ENCODE measurements around the gene PTPRN2.
"Not testable (repeated sequence)": the region's sequence is repeated elsewhere in the genome, so short reads cannot be mapped to it uniquely, and the experiment has no call there.

PTPRN2 gene

GRCh38 chr7:157791666-157792065 lies 796.0 kb downstream of the PTPRN2 start:
- no peak for DNase-seq (ENCODE audit: low read depth)

DNA sequence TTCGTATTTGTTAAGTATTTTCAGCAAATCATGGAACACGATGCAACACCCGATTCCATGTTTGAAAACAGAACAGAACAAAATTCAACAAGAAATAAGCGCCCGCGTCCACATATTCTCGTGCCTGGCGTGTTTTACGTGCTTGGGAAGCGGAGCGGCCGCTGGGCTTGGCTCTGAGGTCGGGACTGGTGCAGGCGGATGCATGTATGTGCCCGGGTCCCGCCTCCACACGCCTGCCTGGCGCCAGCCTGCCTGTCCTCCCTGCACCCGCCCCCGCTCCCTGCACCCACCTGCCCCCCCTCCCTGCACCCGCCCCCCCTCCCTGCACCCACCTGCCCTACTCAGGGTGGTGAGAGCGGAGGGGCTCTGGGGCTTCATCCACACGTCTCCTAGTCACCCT lies 796.4 kb downstream of the PTPRN2 start:
- no peak for DNase-seq (ENCODE audit: low read depth)

DNA sequence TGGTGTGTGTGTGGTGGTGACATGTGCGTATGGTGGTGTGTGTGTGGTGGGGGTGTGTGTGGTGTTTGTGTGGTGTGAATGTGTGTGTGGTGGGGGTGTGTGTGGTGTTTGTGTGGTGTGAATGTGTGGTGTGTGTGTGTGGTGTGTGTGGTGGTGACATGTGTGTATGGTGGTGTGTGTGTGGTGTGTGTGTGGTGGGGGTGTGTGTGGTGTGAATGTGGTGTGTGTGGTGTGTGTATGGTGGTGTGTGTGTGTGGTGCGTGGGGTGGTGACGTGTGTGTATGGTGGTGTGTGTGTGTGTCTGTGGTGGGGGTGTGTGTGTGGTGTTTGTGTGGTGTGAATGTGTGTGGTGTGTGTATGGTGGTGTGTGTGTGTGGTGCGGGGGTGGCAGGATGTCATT lies 797.7 kb downstream of the PTPRN2 start:
- no peak for DNase-seq (ENCODE audit: low read depth)

GRCh38 chr7:157789094-157789493 lies 798.5 kb downstream of the PTPRN2 start:
- no peak for DNase-seq (ENCODE audit: low read depth)

- no peak for DNase-seq (ENCODE audit: low read depth)
Observed at GRCh38 chr7:157788573-157788972, 799.0 kb downstream of the PTPRN2 start.

DNA sequence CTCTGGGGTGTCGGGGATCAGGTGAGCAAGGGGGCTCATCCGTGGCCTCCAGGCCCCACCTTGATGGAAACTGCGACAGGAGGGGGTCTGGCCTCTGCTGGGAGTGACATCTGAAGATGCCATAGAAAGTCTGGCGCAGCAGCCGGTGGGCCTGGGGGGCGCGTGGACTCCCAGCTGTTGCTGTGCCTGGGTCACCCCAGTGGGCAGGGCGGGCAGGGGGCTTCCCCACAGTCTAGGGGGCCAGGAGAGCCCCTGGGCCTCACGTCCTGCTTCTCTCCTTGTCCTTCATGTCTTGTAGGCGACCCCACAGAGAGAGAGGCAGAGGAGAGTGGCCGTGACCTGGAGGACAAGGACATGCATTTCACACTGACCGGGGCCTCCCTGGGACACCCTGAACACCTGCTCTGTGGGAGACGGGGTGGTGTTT lies 800.3 kb downstream of the PTPRN2 start:
- no peak for DNase-seq (ENCODE audit: low read depth)

DNA sequence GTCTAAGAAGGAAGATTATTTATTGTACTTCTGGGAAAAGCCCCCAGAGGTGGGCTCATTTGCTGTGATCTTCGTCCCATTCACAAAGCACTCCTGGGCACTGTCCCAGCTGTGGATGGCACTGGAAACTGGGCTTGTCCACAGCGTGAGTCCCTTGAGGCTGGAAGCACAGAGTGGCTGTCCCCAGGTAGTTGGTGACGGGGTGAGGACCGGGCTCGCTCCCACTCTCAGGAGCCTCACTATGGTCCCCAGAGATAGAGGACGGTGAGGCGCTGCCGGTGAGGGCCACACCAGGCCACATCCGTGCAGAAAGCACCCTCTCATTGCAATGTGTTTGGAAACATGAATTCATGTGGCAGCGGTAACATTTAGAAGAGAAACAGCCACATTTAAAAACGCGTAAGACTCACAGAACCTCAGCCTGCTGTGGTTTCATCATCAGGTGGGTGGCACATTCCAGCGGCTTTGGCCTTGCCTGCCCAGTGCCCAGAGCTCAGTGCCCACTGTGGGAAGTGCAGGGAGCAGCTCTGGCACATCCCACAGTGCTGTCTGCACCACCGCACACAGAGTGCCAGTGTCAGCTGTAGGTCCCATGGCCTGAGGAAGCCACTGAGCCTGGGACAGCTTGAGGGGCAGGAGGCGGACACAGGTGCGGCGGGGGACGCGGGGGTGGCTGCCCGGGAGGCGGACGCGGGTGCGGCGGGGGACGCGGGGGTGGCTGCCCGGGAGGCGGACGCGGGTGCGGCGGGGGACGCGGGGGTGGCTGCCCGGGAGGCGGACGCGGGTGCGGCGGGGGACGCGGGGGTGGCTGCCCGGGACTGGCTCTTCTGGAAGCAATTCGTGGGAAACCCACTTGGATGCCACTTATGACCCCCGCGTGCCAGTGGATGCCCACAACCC lies 801.0 kb downstream of the PTPRN2 start:
- no peak for DNase-seq (ENCODE audit: low read depth)

- no peak for DNase-seq (ENCODE audit: low read depth)
Observed at GRCh38 chr7:157785486-157786186, 802.0 kb downstream of the PTPRN2 start.

DNA sequence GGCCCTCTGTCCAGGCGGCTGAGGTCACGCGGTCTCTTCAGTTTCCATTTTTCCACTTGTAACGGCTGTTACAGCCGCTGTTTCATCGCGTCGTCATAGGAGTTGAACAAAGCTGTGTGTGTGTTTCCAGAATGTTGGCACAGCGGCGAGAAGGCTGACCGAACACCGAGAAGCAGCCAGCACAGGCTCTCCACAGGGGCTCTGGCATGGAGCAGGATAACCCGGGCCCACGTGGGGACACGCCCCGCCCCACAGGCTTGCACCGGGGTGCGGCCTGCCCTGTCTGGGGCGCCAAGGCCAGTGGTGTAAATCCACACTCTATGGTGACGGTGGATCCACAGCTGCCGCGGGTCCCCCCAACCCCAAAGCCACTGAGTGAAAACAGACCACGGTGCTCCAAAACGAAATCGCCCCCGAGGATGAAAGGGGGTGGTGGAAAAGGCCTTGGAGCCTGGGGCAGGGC lies 802.6 kb downstream of the PTPRN2 start:
- no peak for DNase-seq (ENCODE audit: low read depth)

GRCh38 chr7:157784041-157784835 lies 803.4 kb downstream of the PTPRN2 start:
- no peak for DNase-seq (ENCODE audit: low read depth)

DNA sequence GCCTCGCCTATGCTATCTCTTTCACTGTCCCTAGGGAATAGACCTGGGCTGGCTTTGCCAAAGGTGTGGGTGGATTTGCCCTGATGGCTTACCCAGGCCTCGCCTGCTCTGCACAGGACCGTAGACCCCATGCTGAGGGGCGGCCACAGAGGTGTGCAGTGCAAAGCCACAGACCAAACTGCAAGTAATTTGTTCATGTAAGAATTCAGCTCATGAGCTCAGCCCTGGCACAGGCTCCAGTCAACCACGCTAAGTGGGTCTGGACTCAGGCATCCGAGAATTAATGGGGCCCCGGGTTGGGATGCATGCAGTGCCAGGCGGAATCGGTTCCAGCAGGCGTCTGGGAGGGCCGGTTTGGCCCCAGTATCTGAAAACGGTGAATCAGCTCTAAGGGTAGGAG lies 805.6 kb downstream of the PTPRN2 start:
- no peak for DNase-seq (ENCODE audit: low read depth)

DNA sequence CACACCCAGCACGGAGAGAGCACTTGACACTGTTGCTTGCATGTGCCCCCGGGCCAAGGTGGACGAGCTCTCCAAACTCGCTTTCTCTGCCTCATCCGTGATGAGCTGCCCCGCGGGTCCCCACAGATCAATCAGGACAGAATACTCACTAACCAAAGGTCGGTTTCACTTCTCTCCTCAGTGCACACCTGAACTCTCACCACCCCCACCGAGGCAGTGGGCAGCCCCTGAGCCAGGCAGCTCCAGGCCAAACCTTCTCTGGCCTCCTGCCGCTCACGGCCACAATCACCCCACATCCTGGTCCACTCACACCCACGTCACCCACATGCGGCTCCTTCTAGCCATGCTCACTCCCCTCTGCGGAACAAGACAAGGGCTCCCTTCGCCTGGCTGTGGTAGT lies 806.9 kb downstream of the PTPRN2 start:
- DNase-seq (ENCODE audit: low read depth), result no peak

DNA sequence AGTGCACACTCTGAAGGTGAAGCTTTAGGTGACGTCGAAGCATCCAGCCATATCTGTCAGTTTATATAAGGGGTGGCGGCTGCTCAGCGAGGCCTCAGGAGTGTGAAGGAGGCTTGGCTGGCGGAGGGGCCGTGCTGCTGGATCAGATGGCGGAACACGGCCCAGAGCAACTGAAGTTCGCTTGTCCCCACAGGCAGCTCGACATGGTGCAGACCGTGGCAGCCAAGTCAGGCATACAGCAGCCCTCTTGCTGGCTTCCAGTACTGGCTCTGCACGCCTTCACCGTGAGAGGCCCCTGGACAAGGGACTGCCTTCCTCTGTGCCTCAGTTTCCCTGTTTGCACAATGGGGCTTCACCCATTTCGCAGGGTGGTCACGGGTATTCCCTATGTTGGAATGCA lies 807.3 kb downstream of the PTPRN2 start:
- no peak for DNase-seq (ENCODE audit: low read depth)

DNA sequence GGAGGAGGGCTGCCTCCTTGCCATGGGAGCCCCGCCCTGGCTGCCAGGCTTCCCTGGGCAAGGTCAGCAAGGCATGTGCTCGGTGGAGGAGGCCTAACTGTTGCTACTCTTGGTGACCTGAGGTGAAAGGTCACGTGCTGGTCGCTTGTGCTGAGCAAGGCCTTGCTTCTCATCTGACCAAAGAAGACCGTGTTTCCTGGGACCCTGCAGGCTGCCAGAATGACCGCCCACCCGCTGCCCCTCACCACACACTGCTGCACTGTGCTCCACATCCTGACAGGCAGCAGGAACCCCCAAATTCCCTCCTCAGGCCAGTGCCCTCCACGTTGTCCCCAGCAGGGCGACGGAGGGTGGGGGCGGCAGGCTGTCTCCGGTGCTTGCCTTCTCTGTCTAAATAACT lies 808.4 kb downstream of the PTPRN2 start:
- no peak for DNase-seq (ENCODE audit: low read depth)

GRCh38 chr7:157777194-157777762 lies 810.3 kb downstream of the PTPRN2 start:
- not testable (repeated sequence) for DNase-seq (ENCODE audit: low read depth)

GRCh38 chr7:157775560-157776332 lies 811.9 kb downstream of the PTPRN2 start:
- no peak for DNase-seq (ENCODE audit: low read depth)

GRCh38 chr7:157775021-157775559 lies 812.5 kb downstream of the PTPRN2 start:
- no peak for DNase-seq (ENCODE audit: low read depth)

DNA sequence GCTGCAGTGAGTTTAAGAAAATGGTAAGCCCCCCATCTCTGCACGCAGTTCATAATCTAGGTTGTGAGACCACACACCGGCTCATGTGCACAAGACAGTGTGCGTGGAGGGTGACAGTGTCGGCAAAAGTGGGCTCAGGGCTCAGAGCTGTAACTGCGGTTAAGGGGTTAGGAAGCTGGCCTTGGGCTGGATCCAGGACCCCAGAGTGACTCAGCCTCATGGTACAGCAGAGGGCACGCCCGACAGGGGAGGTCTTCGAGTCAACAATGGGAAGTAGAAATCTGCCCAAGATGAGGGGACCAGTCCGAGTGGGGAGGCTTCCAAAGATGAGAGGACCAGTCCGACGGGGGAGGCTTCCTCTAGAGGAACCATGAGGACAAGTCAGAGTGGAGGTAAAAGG lies 813.1 kb downstream of the PTPRN2 start:
- DNase-seq (ENCODE audit: low read depth), result no peak

DNA sequence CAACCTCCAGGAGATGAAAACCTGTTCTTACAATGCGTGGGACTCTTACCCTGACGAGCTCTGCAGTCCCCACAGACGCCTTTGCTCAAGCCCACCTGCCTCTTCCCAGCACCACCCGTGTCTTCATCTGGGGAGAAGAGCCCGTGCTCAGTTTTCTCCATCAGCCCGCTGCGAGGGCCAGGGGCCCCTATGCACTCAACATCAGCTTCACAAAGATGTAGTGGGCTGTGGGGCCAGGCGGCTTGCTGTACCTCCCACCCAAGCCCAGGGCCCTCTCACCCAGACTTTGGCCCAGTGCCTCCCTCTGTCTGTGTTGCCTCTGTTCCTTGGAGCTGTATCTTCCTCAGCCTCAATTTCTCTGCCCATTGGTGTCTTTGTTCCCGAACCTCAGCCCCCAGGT lies 814.3 kb downstream of the PTPRN2 start:
- no peak for DNase-seq (ENCODE audit: low read depth)

DNA sequence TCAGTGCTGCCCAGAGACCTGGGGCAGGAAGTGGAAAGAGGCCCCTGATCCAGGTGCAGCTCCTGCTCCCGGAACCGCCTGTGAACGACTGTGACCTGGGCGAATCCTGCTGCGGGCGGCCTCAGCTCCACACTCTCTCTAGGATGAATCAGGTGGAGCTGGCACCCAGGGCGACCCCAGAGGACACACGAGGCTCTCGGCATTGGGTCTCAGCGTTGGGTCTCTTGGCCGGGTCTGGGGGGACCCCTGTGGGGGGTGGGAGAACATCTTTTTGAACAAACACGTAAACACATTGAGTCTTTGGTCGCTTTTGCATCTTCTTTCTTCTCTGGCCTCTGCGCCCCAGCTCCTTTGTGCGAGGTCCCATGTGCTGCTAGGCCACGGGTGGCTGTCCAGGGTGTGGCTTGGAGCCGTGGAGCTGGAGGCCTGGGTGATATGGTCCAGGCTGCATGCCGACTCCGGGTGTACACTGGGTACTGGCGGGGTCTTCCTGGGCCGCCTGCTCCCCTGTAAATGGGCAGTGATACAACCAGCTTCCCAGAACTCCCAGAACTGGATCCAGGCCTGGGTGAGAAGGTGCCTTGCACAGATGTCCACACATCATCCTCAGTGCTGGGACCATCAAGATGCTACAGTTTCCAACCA lies 815.0 kb downstream of the PTPRN2 start:
- no peak for DNase-seq (ENCODE audit: low read depth)

DNA sequence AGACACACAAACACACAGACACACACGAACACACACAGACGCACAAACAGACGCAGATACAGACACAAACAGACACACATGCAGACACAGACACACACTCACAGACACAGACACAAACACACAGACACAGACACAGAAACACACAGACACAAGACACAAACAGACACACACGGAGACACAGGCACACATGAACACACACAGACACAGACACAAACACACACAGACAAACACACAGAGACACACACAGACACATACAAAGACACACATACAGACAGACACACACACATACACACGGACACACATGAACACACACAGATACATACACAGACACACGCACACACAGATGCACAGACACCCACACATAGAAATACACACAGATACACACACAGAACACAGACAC lies 815.9 kb downstream of the PTPRN2 start:
- DNase-seq (ENCODE audit: low read depth), result no peak
